Colonic mucosa (tissue), 4 donors: ENCODE measurements around the gene CLCN2. TPM values are rescaled to one million over a fixed set of nuclear protein-coding genes. Genes with fewer than 3 reads are reported as not detected.

Experiments used
- DNase-seq: peaks from one replicate; pipeline ENCODE4 v3.0.0-alpha.2; 2020
- H3K27ac ChIP-seq: fragments of 200-600 bp; one replicate; pipeline ENCODE4 v1.8.0; 2021
- H3K27me3 ChIP-seq: fragments of 200-600 bp; one replicate; pipeline ENCODE4 v1.8.0; 2021
- H3K36me3 ChIP-seq: fragments of 200-600 bp; one replicate; pipeline ENCODE4 v1.8.0; 2021
- H3K4me1 ChIP-seq: fragments of 200-600 bp; one replicate; pipeline ENCODE4 v1.8.0; 2021; ENCODE audit warnings: mild to moderate bottlenecking
- H3K4me3 ChIP-seq: fragments of 200-600 bp; one replicate; pipeline ENCODE4 v1.8.0; 2021
- H3K9ac ChIP-seq, 2 donors: one replicate each; pipeline ENCODE4 v1.7.0; 2013; ENCODE audit warnings: control low read depth in 2 of 2, low read depth in 2 of 2, low read length in 2 of 2
- H3K9me3 ChIP-seq: fragments of 200-600 bp; one replicate; pipeline ENCODE4 v1.8.0; 2021
- intact Hi-C: fragments of 100-400 bp; cut with DNase I; formaldehyde crosslinking; loops from one replicate; pipeline ENCODE4 v1.14.1; 2022
- total RNA-seq, 2 donors: library from RNA; stranded (reverse); fragmentation: NEBNext Ultra II Directional in 1 of 2; extraction: Animal tissue kit (Norgen Biotek cat#: 25700) in 1 of 2; gene quantifications; one replicate each; pipeline ENCODE4 v1.2.1, GENCODE V29; 2021
- TF ChIP-seq, protein P1 (sequence below): fragments of 200-600 bp; IDR thresholded peaks from one replicate; pipeline ENCODE4 v1.8.0; 2022; ENCODE audit warnings: antibody characterized with exemption, mild to moderate bottlenecking
- donor health status: healthy.
- donor health status: DM: no; HTN: no; CAD: no.
- donor health status: DM: no; HTN: no; CAD: no.

Gene CLCN2
- total RNA-seq, 2 donors from 2014 or later, result 61.1 to 71.6 TPM

DNA sequence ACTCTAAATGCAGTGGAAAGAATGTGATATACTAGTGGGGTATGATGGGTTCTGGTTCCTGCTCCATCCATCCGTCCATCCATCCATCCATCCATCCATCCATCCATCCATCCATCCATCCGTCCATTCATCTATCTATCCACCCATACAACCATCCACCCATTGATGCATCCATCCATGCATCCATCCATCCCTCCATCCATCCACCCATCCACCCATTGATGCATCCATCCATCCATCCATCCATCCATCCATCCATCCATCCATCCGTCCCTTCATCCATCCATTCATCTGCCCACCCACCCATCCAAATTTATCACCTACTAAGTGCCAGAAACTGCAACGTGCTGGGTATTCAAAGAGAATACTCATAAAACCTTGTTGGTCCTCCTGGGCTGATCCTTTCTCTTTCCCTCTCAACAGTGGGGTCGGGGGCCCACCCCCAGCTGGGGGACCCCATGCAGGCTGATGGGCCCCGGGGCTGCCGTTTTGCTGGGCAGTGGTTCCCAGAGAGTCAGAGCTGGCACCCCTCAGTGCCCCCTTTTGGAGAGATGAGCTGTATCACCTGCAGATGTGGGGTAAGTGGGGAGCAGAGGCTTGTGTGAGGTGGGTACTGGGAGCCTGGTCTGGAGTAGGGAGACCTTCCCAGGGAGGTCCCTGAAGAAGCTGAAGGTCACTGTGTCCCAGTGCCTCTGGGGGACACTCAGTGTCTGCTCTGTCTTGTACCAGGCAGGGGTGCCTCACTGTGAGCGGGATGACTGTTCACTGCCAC is 26.9 kb upstream of the CLCN2 start:
- H3K27ac ChIP-seq, result no peak overlapping the region
- H3K9me3 ChIP-seq, result no peaks in the 10 kb centered on the region
- no peaks in the 10 kb centered on the region for H3K36me3 ChIP-seq
- TF ChIP-seq, protein P1, sequence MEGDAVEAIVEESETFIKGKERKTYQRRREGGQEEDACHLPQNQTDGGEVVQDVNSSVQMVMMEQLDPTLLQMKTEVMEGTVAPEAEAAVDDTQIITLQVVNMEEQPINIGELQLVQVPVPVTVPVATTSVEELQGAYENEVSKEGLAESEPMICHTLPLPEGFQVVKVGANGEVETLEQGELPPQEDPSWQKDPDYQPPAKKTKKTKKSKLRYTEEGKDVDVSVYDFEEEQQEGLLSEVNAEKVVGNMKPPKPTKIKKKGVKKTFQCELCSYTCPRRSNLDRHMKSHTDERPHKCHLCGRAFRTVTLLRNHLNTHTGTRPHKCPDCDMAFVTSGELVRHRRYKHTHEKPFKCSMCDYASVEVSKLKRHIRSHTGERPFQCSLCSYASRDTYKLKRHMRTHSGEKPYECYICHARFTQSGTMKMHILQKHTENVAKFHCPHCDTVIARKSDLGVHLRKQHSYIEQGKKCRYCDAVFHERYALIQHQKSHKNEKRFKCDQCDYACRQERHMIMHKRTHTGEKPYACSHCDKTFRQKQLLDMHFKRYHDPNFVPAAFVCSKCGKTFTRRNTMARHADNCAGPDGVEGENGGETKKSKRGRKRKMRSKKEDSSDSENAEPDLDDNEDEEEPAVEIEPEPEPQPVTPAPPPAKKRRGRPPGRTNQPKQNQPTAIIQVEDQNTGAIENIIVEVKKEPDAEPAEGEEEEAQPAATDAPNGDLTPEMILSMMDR, result no peak
- no peaks in the 10 kb centered on the region for H3K4me1 ChIP-seq
- no peak overlapping the region for H3K9ac ChIP-seq
- intact Hi-C loops, result no loop called here
- no peak overlapping the region for H3K4me3 ChIP-seq
- H3K27me3 ChIP-seq, result no peaks in the 10 kb centered on the region
- no peak for DNase-seq

DNA sequence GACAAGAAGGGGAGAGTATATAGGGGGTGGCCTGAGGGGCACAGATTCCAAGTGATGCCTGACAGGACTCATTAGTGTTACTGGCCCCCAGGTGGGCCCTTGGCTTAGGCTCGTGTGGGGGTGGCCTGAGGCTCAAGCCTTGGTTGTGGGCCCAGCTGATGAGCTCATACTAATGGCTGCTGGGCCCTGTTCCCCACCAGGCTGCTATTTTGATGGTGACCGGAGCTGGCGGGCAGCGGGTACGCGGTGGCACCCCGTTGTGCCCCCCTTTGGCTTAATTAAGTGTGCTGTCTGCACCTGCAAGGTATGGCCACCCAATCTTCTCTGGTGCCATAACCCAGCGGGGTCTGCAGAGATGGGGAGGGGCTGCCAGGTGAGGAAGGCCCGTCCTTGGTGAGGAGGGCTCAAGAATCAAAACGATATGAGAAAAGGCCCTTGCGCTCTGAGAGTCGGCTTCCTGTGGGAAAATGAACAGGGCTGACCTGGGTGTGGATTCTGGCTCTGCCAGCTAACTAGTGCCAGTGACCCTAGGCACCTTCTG is 25.8 kb upstream of the CLCN2 start:
- Histone ChIP-seq H3K4me3 (no peak overlapping the region), H3K27ac (no peak overlapping the region), H3K36me3 (no peaks in the 10 kb centered on the region), H3K4me1 (no peaks in the 10 kb centered on the region), H3K27me3 (peaks cover 2% of the 10 kb centered on the region), H3K9ac (no peak overlapping the region), H3K9me3 (no peaks in the 10 kb centered on the region)
- intact Hi-C loops, result no loop called here
- TF ChIP-seq, protein P1, result no peak
- no peak for DNase-seq

DNA sequence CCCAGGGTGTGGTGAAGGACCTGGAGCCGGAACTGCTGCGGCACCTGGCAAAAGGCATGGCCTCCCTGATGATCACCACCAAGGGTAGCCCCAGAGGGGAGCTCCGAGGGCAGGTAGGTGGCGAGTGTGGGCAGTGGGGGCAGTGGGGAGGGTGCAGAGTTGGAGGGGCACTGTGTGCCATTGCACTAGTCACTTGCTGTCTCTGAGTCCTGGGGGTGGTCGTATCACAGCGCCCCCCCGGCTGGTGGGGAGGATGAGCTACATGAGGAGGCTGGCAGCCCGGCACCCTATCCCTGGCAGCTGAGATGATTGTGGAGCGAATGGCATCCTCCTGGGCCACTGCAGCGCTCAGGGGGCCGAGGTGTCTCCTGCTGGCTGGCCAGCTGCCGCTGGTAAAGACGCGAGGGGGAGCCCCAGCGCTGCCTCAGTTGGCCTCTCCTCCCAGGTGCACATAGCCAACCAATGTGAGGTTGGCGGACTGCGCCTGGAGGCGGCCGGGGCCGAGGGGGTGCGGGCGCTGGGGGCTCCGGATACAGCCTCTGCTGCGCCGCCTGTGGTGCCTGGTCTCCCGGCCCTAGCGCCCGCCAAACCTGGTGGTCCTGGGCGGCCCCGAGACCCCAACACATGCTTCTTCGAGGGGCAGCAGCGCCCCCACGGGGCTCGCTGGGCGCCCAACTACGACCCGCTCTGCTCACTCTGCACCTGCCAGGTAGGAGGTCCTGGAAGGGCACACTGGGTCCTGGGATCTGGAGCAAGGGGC is 24.8 kb upstream of the CLCN2 start:
- Histone ChIP-seq H3K9me3 (no peaks in the 10 kb centered on the region), H3K27ac (no peak overlapping the region), H3K4me3 (no peak overlapping the region), H3K9ac (no peak overlapping the region), H3K27me3 (peaks cover 12% of the 10 kb centered on the region), H3K4me1 (peaks cover 1% of the 10 kb centered on the region), H3K36me3 (no peaks in the 10 kb centered on the region)
- no peak for DNase-seq
- intact Hi-C loops, result no loop called here
- TF ChIP-seq, protein P1, result no peak

DNA sequence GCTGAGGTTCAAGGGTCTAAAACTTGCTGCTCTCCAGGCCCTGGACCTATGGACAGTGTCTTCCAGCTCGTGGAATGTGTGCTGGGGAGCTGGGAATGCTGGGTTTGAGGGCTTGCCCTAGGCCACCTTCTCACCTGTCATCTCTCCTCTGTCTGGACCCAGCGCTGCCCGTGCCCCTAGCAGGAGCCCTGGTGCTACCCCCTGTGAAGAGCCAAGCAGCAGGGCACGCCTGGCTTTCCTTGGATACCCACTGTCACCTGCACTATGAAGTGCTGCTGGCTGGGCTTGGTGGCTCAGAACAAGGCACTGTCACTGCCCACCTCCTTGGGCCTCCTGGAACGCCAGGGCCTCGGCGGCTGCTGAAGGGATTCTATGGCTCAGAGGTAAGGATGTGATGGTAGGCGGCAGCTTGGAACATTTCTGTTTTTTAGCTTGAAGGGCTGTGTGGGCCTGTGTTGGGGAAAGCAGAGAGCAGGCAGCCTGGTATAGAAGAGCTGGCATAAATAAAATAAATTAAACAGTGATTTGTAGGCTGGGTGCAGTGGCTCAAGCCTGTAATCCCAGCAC is 23.5 kb upstream of the CLCN2 start:
- Histone ChIP-seq H3K9me3 (no peaks in the 10 kb centered on the region), H3K4me3 (no peak overlapping the region), H3K27me3 (peaks cover 20% of the 10 kb centered on the region), H3K36me3 (no peaks in the 10 kb centered on the region), H3K27ac (no peak overlapping the region), H3K4me1 (peaks cover 9% of the 10 kb centered on the region), H3K9ac (no peak overlapping the region)
- DNase-seq, result no peak
- intact Hi-C loops, result no loop called here
- TF ChIP-seq, protein P1, result no peak

DNA sequence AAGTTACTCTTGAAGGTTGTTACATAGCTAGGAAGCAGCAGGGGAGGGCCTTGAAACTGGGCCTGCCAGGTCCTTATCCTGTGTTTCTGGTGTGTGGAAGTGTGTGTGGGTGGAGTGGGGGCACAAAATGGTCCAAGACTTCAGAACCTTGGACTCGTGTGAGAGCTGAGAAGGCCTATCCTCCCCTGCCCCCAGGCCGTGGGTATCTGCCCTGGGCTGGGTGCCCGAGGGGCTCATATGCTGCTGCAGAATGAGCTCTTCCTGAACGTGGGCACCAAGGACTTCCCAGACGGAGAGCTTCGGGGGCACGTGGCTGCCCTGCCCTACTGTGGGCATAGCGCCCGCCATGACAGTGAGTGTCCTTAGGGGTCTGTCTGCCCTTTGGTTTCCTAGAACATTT is 22.9 kb upstream of the CLCN2 start:
- no peaks in the 10 kb centered on the region for H3K9me3 ChIP-seq
- TF ChIP-seq, protein P1, result no peak
- DNase-seq, result no peak
- intact Hi-C loops, result no loop called here
- peaks cover 25% of the 10 kb centered on the region for H3K27me3 ChIP-seq
- H3K4me1 ChIP-seq, result peaks cover 9% of the 10 kb centered on the region
- H3K36me3 ChIP-seq, result no peaks in the 10 kb centered on the region
- no peak overlapping the region for H3K9ac ChIP-seq
- no peak overlapping the region for H3K27ac ChIP-seq
- no peak overlapping the region for H3K4me3 ChIP-seq
